ENCODE measurements around the gene VANGL1. TPM values are rescaled to one million over a fixed set of nuclear protein-coding genes. Genes with fewer than 3 reads are reported as not detected.

VANGL1 gene
- polyA plus RNA-seq, 1 donor, result 8.0 TPM

Other genes with a start within 250 kb of the VANGL1 start
- gene CASQ2, start 126.7 kb downstream of the VANGL1 start, polyA plus RNA-seq (ENCODE audit: insufficient read length), result 825 TPM
- gene NHLH2, start 199.2 kb downstream of the VANGL1 start, polyA plus RNA-seq (ENCODE audit: insufficient read length), result 0.10 TPM

Measured in hindlimb muscle (tissue), 1 donor.